ENCODE results near the gene RAPGEF4. TPM values are rescaled to one million over a fixed set of nuclear protein-coding genes. Genes with fewer than 3 reads are reported as not detected.

Gene RAPGEF4
- total and polyA plus RNA-seq, 2 of the 8 experiments (the other 6 are each of a cell fraction or from before 2014, with no cell fraction given), result 1.2 to 2.6 TPM

- TF ChIP-seq EZH2 (IDR thresholded peaks at IDR 0.05; ENCODE audit: low read depth, low read length, severe bottlenecking), result no peak
- no peak for TF ChIP-seq SIX5 (IDR thresholded peaks at IDR 0.05; ENCODE audit: low read depth, low read length)
- no peak for TF ChIP-seq CREB1 (IDR thresholded peaks at IDR 0.05)
These were observed 129.8 kb downstream of the RAPGEF4 start (continued) for GRCh38 chr2:172865422-172865821.

Data from H1 (cell line).